Coronary artery (tissue), 2 donors: ENCODE data around the gene LONRF2.

ENCODE experiments used
- DNase-seq: peaks from one replicate; pipeline ENCODE4 v3.0.0-alpha.2; 2017; ENCODE audit warnings: low spot score
- H3K27ac ChIP-seq, 2 donors: fragments of 200-600 bp; sonication (generic); one replicate each; pipeline ENCODE4 v1.5.1; 2016 to 2019
- H3K4me3 ChIP-seq: fragments of 200-600 bp; sonication (generic); 2 replicates; pipeline ENCODE4 v1.5.1; 2016; ENCODE audit warnings: mild to moderate bottlenecking, moderate library complexity
- TF ChIP-seq, protein P1 (sequence below): fragments of 200-600 bp; sonication (generic); IDR thresholded peaks from one replicate; pipeline ENCODE4 v1.5.1; 2019; ENCODE audit warnings: antibody characterized with exemption

LONRF2 gene

DNA sequence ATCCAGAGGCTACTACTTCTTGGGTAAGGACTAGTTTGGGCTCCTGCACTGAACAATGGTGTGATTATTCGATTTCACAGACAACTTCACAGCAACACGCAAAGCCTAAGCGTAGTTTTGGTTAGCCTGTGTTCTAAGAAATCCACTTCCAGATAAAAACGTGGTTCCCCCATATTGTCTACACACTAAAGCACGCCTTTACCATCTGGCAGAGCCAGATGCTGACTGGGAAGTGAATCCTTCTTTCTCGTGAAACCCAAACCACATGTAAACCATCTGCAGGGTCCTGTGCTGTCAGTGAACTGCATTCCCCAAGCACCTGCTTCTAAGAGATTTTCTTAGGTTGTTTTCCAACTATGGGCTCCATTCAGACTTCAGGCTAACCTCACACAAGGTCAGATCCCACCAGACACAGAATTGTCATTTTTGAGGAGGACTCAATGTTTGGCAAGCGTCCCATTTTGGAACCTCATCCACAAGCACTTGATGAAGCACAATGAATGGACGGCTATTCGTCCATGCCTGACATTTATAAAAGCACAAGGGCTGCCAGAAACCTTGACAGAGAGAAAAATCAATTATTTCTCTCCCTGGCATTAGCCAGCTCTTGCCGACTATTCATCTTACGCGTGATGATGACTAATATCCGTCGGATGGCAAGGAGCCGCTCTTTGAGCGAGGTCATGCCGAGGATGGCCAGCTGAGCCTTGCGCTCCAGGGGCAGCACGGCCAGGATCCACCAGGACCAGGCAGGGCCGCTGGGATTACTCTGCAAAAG, 38.4 kb downstream of the LONRF2 start:
- H3K27ac ChIP-seq = no peak overlapping the region
- TF ChIP-seq, protein P1, sequence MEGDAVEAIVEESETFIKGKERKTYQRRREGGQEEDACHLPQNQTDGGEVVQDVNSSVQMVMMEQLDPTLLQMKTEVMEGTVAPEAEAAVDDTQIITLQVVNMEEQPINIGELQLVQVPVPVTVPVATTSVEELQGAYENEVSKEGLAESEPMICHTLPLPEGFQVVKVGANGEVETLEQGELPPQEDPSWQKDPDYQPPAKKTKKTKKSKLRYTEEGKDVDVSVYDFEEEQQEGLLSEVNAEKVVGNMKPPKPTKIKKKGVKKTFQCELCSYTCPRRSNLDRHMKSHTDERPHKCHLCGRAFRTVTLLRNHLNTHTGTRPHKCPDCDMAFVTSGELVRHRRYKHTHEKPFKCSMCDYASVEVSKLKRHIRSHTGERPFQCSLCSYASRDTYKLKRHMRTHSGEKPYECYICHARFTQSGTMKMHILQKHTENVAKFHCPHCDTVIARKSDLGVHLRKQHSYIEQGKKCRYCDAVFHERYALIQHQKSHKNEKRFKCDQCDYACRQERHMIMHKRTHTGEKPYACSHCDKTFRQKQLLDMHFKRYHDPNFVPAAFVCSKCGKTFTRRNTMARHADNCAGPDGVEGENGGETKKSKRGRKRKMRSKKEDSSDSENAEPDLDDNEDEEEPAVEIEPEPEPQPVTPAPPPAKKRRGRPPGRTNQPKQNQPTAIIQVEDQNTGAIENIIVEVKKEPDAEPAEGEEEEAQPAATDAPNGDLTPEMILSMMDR = no peak
- no peak for DNase-seq
- H3K4me3 ChIP-seq = no peak overlapping the region

GRCh38 chr2:100281521-100282438, 40.5 kb downstream of the LONRF2 start:
- H3K27ac ChIP-seq = peak overlapping the region in 1 of 2 donors; percentile 63
- no peak for DNase-seq
- H3K4me3 ChIP-seq = peak overlapping the region; percentile 38
- TF ChIP-seq, protein P1 = no peak

- DNase-seq = no peak
- H3K27ac ChIP-seq = no peak overlapping the region
- TF ChIP-seq, protein P1 = no peak
- no peak overlapping the region for H3K4me3 ChIP-seq
Observed at GRCh38 chr2:100279586-100280534, 42.4 kb downstream of the LONRF2 start.

GRCh38 chr2:100278986-100279385, 43.3 kb downstream of the LONRF2 start:
- no peak overlapping the region for H3K27ac ChIP-seq
- H3K4me3 ChIP-seq = no peak overlapping the region
- DNase-seq = no peak
- TF ChIP-seq, protein P1 = no peak

- DNase-seq = no peak
- Histone ChIP-seq H3K27ac (no peak overlapping the region), H3K4me3 (no peak overlapping the region)
- TF ChIP-seq, protein P1 = no peak
Observed at GRCh38 chr2:100278501-100278900, 43.8 kb downstream of the LONRF2 start.

- DNase-seq = no peak
- H3K27ac ChIP-seq = no peak overlapping the region
- TF ChIP-seq, protein P1 = no peak
- H3K4me3 ChIP-seq = no peak overlapping the region
Observed at GRCh38 chr2:100277540-100278207, 44.6 kb downstream of the LONRF2 start.
